ENCODE data around the gene MTFR1L. TPM values are rescaled to one million over a fixed set of nuclear protein-coding genes. Genes with fewer than 3 reads are reported as not detected.

MTFR1L gene
- polyA plus RNA-seq, 3 donors, result 67.3 to 73.5 (median 69.9) TPM

DNA sequence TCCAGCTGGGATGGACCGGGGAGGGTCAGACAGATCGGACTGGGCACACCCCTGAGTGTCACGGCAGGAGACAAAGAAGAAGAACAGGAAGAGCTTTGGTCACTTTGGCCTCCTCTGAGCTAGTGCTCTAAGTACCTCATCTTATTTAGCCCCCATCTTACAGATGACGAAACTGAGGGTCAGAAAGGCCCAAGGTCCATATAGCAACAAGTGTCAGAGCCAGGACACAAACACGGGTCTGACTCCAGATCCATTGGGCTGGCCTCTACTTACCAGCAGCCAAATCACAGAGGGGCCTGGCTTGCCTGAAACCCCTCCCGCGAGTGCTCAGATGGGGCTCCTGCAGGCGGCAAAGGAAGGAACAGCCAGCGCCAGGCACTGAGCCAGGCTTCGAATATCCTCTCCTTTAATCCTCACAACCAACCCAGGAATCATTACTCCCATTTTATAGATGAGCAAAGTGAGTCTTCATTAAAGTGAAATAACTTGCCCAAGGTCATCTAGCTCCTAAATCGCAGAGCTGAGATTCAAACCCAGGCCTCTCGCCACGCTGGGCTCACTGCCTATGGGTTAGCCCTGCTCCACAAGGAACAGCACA lies 45.4 kb upstream of the MTFR1L start:
- Histone ChIP-seq H3K9me3 (replicated peaks in 1 of 2; ENCODE audit: control insufficient read depth in 1 of 2, insufficient read depth in 1 of 2, low read length in 2 of 2) (no peaks in the 10 kb centered on the region), H3K79me2 (ENCODE audit: insufficient read depth, low read length) (no peaks in the 10 kb centered on the region), H4K20me1 (ENCODE audit: insufficient read depth, low read length) (no peaks in the 10 kb centered on the region), H3K36me3 (replicated peaks in 1 of 2; ENCODE audit: control insufficient read depth in 1 of 2, insufficient read depth in 2 of 2, low read length in 2 of 2) (peaks cover 14 to 19% of the 10 kb centered on the region in 2 donors), H3K4me1 (ENCODE audit: control insufficient read depth in 1 of 2, insufficient read depth in 2 of 2, low read length in 2 of 2) (no peaks in the 10 kb centered on the region), H3K4me3 (replicated peaks in 1 of 3; ENCODE audit: low read depth in 2 of 3, low read length in 3 of 3) (no peak overlapping the region), H3K27ac (ENCODE audit: low read depth in 1 of 2, low read length in 2 of 2) (no peak overlapping the region), H3K4me2 (replicated peaks; ENCODE audit: extremely low read depth, low read length, poor library complexity, severe bottlenecking) (no peak overlapping the region), H3K27me3 (ENCODE audit: control insufficient read depth in 2 of 2, insufficient read depth in 2 of 2, low read length in 2 of 2) (no peaks in the 10 kb centered on the region), H2AFZ (ENCODE audit: insufficient read depth, low read depth, low read length, poor library complexity, severe bottlenecking) (no peak overlapping the region), H3K9ac (ENCODE audit: insufficient read depth, low read length, poor library complexity, severe bottlenecking) (no peak overlapping the region)
- intact Hi-C loops (cut with micrococcal nuclease), result no loop called here
- TF ChIP-seq, protein P1, sequence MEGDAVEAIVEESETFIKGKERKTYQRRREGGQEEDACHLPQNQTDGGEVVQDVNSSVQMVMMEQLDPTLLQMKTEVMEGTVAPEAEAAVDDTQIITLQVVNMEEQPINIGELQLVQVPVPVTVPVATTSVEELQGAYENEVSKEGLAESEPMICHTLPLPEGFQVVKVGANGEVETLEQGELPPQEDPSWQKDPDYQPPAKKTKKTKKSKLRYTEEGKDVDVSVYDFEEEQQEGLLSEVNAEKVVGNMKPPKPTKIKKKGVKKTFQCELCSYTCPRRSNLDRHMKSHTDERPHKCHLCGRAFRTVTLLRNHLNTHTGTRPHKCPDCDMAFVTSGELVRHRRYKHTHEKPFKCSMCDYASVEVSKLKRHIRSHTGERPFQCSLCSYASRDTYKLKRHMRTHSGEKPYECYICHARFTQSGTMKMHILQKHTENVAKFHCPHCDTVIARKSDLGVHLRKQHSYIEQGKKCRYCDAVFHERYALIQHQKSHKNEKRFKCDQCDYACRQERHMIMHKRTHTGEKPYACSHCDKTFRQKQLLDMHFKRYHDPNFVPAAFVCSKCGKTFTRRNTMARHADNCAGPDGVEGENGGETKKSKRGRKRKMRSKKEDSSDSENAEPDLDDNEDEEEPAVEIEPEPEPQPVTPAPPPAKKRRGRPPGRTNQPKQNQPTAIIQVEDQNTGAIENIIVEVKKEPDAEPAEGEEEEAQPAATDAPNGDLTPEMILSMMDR (IDR thresholded peaks at IDR 0.05), result no peak
- H3K36me3 Mint-ChIP-seq, result peaks cover 50 to 51% of the 10 kb centered on the region in 2 donors
- peaks cover 0 to 2% (median 0%) of the 10 kb centered on the region in 7 donors for H3K9me3 Mint-ChIP-seq
- 67% methylated on average over 6 of the region's 13 CpGs for WGBS (ENCODE audit: insufficient coverage)
- no peak overlapping the region for H3K4me3 Mint-ChIP-seq
- peaks cover 25% of the 10 kb centered on the region for H3K4me1 Mint-ChIP-seq
- no peak for DNase-seq
- H3K27ac Mint-ChIP-seq, result no peak overlapping the region
- H3K27me3 Mint-ChIP-seq (ENCODE audit: low read depth in 3 of 3), result peaks cover 3 to 25% (median 9%) of the 10 kb centered on the region in 3 donors

DNA sequence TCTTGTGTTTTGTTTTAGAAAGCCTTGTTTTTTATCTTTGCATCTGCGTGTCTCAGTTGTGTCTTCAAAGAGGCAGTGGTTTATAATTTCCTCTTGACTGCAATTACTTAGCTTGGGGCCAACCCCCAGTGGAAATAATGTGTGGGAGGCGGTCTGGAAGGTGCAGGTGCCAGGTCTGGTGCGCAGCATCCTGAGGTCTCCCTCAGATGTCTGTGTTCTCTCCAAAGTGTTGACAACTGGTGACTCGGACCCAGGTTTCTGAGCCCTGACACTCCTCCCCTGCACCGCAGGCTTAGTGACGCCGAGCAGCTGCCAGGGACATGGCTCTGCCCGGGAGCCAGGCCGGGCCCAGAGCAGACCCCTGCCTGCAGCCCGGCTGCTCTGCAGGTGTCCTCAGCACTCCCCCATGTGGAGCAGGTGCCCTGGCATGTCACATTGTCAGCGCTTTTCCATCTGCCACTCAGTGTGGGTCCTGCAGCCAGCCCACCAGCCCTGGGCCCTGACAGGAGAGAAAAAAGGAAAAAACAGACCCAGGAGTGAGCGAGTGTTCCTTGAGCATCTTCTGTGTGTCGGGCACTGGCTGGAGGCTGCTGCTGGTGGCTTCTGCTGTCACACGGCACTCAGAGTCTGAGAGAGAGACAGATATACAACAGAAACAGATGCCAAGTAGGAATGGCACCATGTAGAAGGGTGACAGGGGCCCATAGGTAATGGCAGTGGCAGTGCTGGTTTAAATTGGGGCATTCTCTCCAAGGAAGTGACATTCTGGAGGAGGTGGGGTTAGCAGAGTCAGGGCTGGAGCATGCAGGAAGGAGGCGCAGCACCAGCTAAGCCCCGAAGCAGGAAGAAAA lies 44.6 kb upstream of the MTFR1L start:
- Histone ChIP-seq H3K4me1 (ENCODE audit: control insufficient read depth in 1 of 2, insufficient read depth in 2 of 2, low read length in 2 of 2) (no peaks in the 10 kb centered on the region), H3K36me3 (replicated peaks in 1 of 2; ENCODE audit: control insufficient read depth in 1 of 2, insufficient read depth in 2 of 2, low read length in 2 of 2) (peaks cover 14 to 19% of the 10 kb centered on the region in 2 donors), H3K4me2 (replicated peaks; ENCODE audit: extremely low read depth, low read length, poor library complexity, severe bottlenecking) (no peak overlapping the region), H3K27ac (ENCODE audit: low read depth in 1 of 2, low read length in 2 of 2) (no peak overlapping the region), H2AFZ (ENCODE audit: insufficient read depth, low read depth, low read length, poor library complexity, severe bottlenecking) (no peak overlapping the region), H3K79me2 (ENCODE audit: insufficient read depth, low read length) (no peaks in the 10 kb centered on the region), H3K27me3 (ENCODE audit: control insufficient read depth in 2 of 2, insufficient read depth in 2 of 2, low read length in 2 of 2) (no peaks in the 10 kb centered on the region), H3K4me3 (replicated peaks in 1 of 3; ENCODE audit: low read depth in 2 of 3, low read length in 3 of 3) (no peak overlapping the region), H3K9me3 (replicated peaks in 1 of 2; ENCODE audit: control insufficient read depth in 1 of 2, insufficient read depth in 1 of 2, low read length in 2 of 2) (no peaks in the 10 kb centered on the region), H3K9ac (ENCODE audit: insufficient read depth, low read length, poor library complexity, severe bottlenecking) (no peak overlapping the region), H4K20me1 (ENCODE audit: insufficient read depth, low read length) (no peaks in the 10 kb centered on the region)
- Mint-ChIP-seq H3K9me3 (peaks cover 0 to 2% (median 0%) of the 10 kb centered on the region in 7 donors), H3K27ac (no peak overlapping the region), H3K27me3 (ENCODE audit: low read depth in 3 of 3) (peaks cover 3 to 25% (median 9%) of the 10 kb centered on the region in 3 donors), H3K4me3 (no peak overlapping the region), H3K36me3 (peaks cover 48 to 49% of the 10 kb centered on the region in 2 donors), H3K4me1 (peaks cover 25% of the 10 kb centered on the region)
- no peak for DNase-seq
- WGBS (ENCODE audit: insufficient coverage), result 48% methylated on average over 15 of the region's 16 CpGs
- intact Hi-C loops (cut with micrococcal nuclease), result no loop called here
- TF ChIP-seq, protein P1 (IDR thresholded peaks at IDR 0.05), result no peak
